Mesodermal cell (in vitro differentiated cells): ENCODE data around the gene MORC1.

Source experiments
- H3K27ac ChIP-seq: 2 replicates; pipeline ENCODE4 v1.7.0; 2013; ENCODE audit warnings: mild to moderate bottlenecking, low read depth, low read length, moderate library complexity; ENCODE audit not compliant: severe bottlenecking
- H3K36me3 ChIP-seq: 2 replicates; pipeline ENCODE4 v1.7.1; 2013; ENCODE audit warnings: mild to moderate bottlenecking, low read length, moderate library complexity; ENCODE audit not compliant: control insufficient read depth, insufficient read depth
- H3K4me1 ChIP-seq: one replicate; pipeline ENCODE4 v1.7.1; 2013; ENCODE audit warnings: mild to moderate bottlenecking, low read length; ENCODE audit not compliant: insufficient read depth, control insufficient read depth, poor library complexity, severe bottlenecking
- H3K4me3 ChIP-seq: 2 replicates; pipeline ENCODE4 v1.7.0; 2013; ENCODE audit warnings: low read length, control low read depth, mild to moderate bottlenecking; ENCODE audit not compliant: insufficient read depth, poor library complexity, severe bottlenecking; ENCODE audit errors: extremely low read depth
- H3K9me3 ChIP-seq: 2 replicates; pipeline ENCODE4 v1.7.1; 2013; ENCODE audit warnings: mild to moderate bottlenecking, low read length, moderate library complexity; ENCODE audit not compliant: control insufficient read depth
- WGBS, 2 experiments: methylation state at CpG; one replicate each; pipeline ENCODE4 v1.1.5; 2013; ENCODE audit warnings: missing lambda C conversion rate in 2 of 2; ENCODE audit not compliant: insufficient coverage in 2 of 2; 5-methylcytosine and 5-hydroxymethylcytosine counted together

The MORC1 gene

GRCh38 chr3:108946292-108947285 lies 171.3 kb downstream of the MORC1 start:
- H3K9me3 ChIP-seq, result no peaks in the 10 kb centered on the region
- no peak overlapping the region for H3K4me3 ChIP-seq
- H3K36me3 ChIP-seq, result no peaks in the 10 kb centered on the region
- no peaks in the 10 kb centered on the region for H3K4me1 ChIP-seq
- no peak overlapping the region for H3K27ac ChIP-seq
- 86 to 95% methylated on average over 3 to 4 of the region's 11 CpGs for WGBS, 2 experiments

- Histone ChIP-seq H3K4me1 (no peaks in the 10 kb centered on the region), H3K4me3 (no peak overlapping the region), H3K27ac (no peak overlapping the region), H3K9me3 (no peaks in the 10 kb centered on the region), H3K36me3 (no peaks in the 10 kb centered on the region)
- 89 to 90% methylated on average over 4 to 5 of the region's 5 CpGs for WGBS, 2 experiments
Observed at GRCh38 chr3:108940568-108941263, 177.2 kb downstream of the MORC1 start.

- H3K9me3 ChIP-seq, result no peaks in the 10 kb centered on the region
- no peak overlapping the region for H3K4me3 ChIP-seq
- no peak overlapping the region for H3K27ac ChIP-seq
- no peaks in the 10 kb centered on the region for H3K4me1 ChIP-seq
- 76 to 79% methylated on average over 3 of the region's 4 CpGs for WGBS, 2 experiments
- H3K36me3 ChIP-seq, result no peaks in the 10 kb centered on the region
Observed at GRCh38 chr3:108940166-108940565, 177.8 kb downstream of the MORC1 start.

GRCh38 chr3:108936924-108937689 lies 180.8 kb downstream of the MORC1 start:
- no peak overlapping the region for H3K27ac ChIP-seq
- H3K36me3 ChIP-seq, result no peaks in the 10 kb centered on the region
- H3K9me3 ChIP-seq, result no peaks in the 10 kb centered on the region
- 63 to 74% methylated on average over 5 of the region's 8 CpGs for WGBS, 2 experiments
- no peak overlapping the region for H3K4me3 ChIP-seq
- no peaks in the 10 kb centered on the region for H3K4me1 ChIP-seq

GRCh38 chr3:108931035-108931434 lies 186.9 kb downstream of the MORC1 start:
- Histone ChIP-seq H3K9me3 (no peaks in the 10 kb centered on the region), H3K36me3 (no peaks in the 10 kb centered on the region), H3K4me3 (no peak overlapping the region), H3K27ac (no peak overlapping the region), H3K4me1 (no peaks in the 10 kb centered on the region)

- Histone ChIP-seq H3K4me3 (no peak overlapping the region), H3K36me3 (no peaks in the 10 kb centered on the region), H3K9me3 (no peaks in the 10 kb centered on the region), H3K4me1 (no peaks in the 10 kb centered on the region), H3K27ac (no peak overlapping the region)
- WGBS, 2 experiments, result no CpG with 5 or more reads among the region's 3 CpGs
Observed at GRCh38 chr3:108918866-108919265, 199.1 kb downstream of the MORC1 start.

- 12 to 44% methylated on average over 2 to 3 of the region's 6 CpGs for WGBS, 2 experiments
- H3K36me3 ChIP-seq, result no peaks in the 10 kb centered on the region
- no peaks in the 10 kb centered on the region for H3K9me3 ChIP-seq
- no peak overlapping the region for H3K27ac ChIP-seq
- no peaks in the 10 kb centered on the region for H3K4me1 ChIP-seq
- H3K4me3 ChIP-seq, result no peak overlapping the region
Observed at GRCh38 chr3:108914774-108915641, 202.9 kb downstream of the MORC1 start.

- Histone ChIP-seq H3K36me3 (no peaks in the 10 kb centered on the region), H3K4me3 (no peak overlapping the region), H3K27ac (no peak overlapping the region), H3K9me3 (no peaks in the 10 kb centered on the region), H3K4me1 (no peaks in the 10 kb centered on the region)
- 90% methylated on average over 5 of the region's 5 CpGs; no CpG with 5 or more reads in 1 of the 2 experiments for WGBS, 2 experiments
Observed at GRCh38 chr3:108909799-108910198, 208.1 kb downstream of the MORC1 start.
